NCI-H1048 (cell line): Measurements from ENCODE around the gene ZFR2.
"Not testable (repeated sequence)": the region's sequence is repeated elsewhere in the genome, so short reads cannot be mapped to it uniquely, and the experiment has no call there.

Experiments
- DNase-seq: peaks from one replicate; lab custom pipeline; 2025; lab: John Stamatoyannopoulos, UW

ZFR2 gene

DNA sequence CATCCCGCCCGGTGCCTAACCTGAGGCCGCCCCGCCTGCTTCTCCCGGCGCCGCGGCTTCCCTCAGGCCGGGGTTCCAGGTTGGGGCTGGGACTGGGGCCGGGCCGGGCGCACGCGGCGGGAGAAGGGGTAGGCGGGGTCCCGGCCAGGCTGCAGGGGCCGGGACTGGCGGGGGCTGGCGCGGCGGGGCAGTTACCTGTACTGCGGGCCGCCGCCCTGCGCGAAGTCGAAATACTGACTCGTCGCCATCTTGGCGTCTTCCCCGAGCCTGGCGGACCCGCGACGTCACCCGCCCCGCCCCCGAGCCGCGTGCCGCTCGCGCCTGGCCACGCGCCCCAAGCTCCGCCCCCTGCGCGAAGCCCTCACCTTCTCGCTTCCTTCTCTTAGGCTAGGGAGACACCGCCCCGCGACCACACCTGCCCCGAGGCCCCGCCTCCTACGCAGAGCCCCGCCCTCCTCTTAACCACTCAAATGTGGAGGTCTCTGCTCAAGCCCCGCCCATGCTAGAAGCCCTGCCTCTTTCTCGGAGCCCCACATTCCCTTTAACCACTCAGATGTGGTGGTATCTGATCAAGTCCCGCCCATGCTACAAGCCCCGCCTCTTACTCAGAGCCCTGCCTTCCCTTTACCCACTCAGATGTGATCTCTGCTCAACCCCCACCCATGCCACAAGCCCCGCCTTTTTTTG lies at the start of gene ZFR2:
ZFR2 (minus strand) TSS at position 269 of the 687 bp plus-strand sequence; CDS start at position 248, 21 bp downstream.
- no peak for DNase-seq

GRCh38 chr19:3916033-3916432 lies 47.2 kb upstream of the ZFR2 start:
- no peak for DNase-seq

DNA sequence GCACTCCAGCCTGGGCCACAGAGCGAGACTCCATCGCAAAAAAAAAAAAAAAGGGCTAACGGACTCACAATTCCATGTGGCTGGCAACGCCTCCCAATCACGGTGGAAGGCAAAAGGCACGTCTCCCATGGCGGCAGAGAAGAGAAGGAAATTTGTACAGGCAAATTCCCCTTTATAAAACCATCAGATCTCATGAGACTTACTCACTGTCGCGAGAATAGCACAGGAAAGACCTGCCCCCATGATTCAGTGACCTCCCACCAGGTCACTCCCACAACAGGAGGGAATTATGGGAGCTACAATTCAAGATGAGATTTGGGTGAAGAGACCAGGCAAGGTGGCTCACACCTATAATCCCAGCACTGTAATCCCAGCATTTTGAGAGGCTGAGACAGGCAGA lies 45.4 kb upstream of the ZFR2 start:
- no peak for DNase-seq

DNA sequence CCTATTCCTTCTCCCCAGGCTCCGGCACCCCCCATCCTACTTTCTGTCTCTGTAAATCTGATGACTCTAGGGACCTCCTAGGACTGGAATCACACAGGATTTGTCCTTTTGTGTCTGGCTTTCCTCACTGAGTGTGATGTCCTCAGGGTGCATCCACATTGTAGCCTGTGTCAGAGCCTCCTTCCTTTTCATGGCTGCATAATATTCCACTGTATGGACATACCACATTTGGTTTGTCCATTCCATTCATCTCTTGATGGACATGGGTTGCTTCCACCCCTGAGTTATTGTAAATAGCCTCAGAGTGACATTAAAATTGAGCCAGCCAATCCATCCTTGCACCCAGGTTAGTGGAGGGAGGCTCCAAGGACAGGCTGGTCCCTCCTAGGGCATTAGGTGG lies 41.3 kb upstream of the ZFR2 start:
- no peak for DNase-seq

DNA sequence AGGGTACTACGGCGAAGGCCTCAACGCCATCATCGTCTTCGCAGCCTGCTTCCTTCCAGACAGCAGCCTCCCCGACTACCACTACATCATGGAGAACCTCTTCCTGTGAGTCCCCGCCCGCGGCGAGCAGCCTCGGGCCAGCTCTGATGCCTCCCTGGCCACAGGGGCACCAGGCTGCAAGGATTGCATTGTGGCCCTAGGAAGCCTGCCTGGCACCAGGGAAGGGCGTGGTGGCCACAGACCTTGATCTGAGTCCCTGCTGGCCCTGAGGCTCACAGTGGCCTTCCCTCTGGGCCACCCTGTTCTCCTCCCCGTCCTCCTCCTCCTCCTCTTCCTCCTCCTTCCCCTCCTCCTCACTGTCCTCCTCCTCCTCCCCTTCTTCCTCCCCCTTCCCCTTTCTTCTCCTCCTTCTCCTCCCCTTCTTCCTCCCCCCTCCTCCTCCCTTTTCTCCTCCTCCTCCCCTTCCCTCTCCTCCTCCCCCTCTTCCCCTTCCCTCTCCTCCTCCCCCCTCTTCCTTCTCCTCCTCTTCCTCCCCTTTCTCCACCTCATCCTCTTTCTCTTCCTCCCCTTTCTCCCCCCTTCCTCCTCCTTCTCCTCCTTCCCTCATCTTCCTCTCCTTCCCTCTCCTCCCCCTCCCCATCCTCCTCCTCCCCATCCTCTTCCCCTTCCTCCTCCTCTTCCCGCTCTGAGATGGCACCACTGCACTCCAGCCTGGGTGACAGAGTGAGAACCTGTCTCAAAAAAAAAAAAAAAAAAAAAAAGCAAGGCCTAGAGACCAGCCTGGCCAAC lies 39.6 kb upstream of the ZFR2 start:
- no peak for DNase-seq

GRCh38 chr19:3907626-3908265 lies 38.9 kb upstream of the ZFR2 start:
- no peak for DNase-seq

- no peak for DNase-seq
Measured at GRCh38 chr19:3904233-3904632, 35.4 kb upstream of the ZFR2 start.

- no peak for DNase-seq
Measured at GRCh38 chr19:3902317-3902973, 33.6 kb upstream of the ZFR2 start.

GRCh38 chr19:3899531-3900294 lies 30.9 kb upstream of the ZFR2 start:
- no peak for DNase-seq

DNA sequence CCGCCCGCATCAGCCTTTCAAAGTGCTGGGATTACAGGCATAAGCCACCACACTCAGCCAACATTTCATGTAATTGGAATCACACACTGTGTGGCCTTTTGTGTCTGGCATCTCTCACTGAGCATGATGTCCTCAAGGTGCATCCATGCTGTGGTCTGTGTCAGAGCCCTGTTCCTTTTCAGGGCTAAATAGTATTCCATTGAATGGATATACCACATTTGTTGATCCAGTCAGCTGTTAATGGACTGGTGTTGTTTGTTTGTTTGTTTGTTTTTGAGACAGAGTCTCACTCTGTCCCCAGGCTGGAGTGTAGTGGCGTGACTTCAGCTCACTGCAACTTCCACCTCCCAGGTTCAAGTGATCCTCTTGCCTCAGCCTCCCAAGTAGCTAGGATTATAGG lies 29.6 kb upstream of the ZFR2 start:
- DNase-seq = no peak

GRCh38 chr19:3897936-3898335 lies 29.1 kb upstream of the ZFR2 start:
- no peak for DNase-seq

- DNase-seq = no peak
Measured at GRCh38 chr19:3895788-3896187, 26.9 kb upstream of the ZFR2 start.

GRCh38 chr19:3894959-3895358 lies 26.1 kb upstream of the ZFR2 start:
- DNase-seq = not testable (repeated sequence)

- no peak for DNase-seq
Measured at GRCh38 chr19:3893509-3894179, 24.8 kb upstream of the ZFR2 start.

- DNase-seq = no peak
Measured at GRCh38 chr19:3890591-3890990, 21.8 kb upstream of the ZFR2 start.

- no peak for DNase-seq
Measured at GRCh38 chr19:3882041-3882384, 13.2 kb upstream of the ZFR2 start.

GRCh38 chr19:3881272-3882040 lies 12.6 kb upstream of the ZFR2 start:
- DNase-seq = no peak

GRCh38 chr19:3880471-3881271 lies 11.8 kb upstream of the ZFR2 start, which contains the start of gene ATCAY:
Gene ATCAY (plus strand): TSS chr19:3880685. CDS start chr19:3885768, 5,083 bp downstream.
- no peak for DNase-seq

- DNase-seq = no peak
Measured at GRCh38 chr19:3879656-3880055, 10.8 kb upstream of the ZFR2 start.

- not testable (repeated sequence) for DNase-seq
Measured at GRCh38 chr19:3874695-3875094, 5.9 kb upstream of the ZFR2 start.
